GM19438 (cell line): ENCODE results near the gene EPHB3.
"Not testable (repeated sequence)": the region's sequence is repeated elsewhere in the genome, so short reads cannot be mapped to it uniquely, and the experiment has no call there.

ENCODE experiments used
- ATAC-seq: cut with Tn5 transposase; IDR thresholded peaks from one replicate; pipeline ENCODE4 v1.9.1; 2021; ENCODE audit warnings: low read depth; ENCODE audit not compliant: unreplicated experiment

The EPHB3 gene

DNA sequence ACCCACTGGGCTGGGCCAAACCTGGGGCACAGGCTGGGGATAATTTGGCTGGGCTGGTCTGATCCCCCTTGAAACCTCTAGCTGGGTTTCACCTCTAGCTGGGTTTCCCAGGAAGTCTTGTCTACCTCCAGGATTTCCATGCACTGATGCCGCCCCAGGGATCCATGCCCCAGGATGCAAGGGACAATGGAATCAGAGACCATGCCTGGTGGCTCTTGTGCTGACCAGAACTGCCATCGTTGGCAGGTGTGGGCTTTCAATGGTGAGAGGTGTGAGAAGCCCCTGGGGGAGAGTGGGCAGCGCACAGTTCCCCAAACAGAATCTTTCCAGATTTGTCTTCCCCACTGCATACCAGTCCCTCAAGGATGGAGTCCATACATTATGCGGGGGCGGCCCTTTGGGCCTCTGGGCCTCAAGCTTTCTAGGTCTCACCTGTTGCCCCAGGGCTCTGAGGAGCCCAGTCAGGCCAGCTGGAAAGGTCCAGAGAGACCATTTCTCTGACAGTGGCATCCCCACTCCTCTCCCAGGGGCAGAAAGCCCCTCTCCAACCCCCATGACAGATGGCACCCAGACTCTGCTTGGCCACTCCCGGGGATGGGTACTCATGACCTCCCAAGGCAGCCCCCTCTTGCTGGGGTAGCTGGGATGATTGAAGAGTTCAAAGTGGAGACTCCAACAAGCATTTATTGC, 35.4 kb downstream of the EPHB3 start:
- ATAC-seq, result no peak

DNA sequence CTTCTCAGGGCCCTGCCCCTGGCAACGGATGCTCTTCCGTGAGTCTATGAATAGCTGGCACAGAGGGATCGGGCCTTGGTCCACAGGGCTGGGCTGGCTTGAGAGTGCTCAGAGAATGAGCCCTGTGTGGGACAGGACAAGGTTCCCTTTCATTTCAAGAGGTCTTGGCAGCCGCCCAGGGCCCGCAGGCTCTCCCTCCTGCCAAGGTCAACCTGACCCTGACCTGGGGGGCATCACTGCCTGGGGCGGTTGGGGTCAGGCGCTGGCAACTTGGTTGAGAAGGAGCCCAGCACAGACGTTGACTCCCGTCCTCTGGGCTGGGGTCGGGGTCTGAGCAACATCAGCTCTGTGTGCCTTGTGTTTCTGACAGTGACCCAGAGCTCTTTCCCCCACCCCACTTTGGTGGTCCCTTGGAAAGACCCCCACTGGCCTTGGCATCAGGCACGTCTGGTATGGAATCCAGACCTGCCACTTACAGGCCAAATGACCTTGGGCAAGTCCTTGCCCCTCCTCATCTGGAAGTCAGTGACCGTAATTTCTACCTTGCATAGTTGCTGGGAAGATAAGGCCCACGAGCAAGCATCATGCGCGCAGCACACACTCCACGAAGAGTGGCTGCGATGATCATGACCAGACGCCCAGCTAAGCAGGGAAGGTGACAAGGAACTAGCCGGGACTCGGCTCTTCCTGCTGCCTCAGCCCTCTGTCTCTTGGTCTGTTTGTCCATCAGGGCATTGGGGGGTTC, 36.4 kb downstream of the EPHB3 start:
- no peak for ATAC-seq

DNA sequence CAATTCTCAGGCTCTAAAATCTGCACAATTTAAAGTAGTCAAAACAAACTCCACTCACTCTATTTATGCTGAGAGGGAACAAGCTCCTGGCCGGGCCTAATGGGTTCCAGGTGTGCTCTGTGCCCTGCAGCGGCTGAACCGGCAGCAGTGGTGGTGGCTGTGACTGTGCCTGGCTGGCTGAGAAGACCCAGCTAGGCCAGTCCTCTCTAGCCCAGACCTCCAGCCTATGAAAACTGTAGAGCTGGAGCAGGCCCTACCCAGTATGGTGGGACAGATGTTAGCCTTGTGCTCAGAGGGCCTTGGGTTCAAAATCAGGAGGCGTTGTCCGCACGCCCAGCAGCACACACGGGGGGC, 37.0 kb downstream of the EPHB3 start:
- ATAC-seq, result no peak

DNA sequence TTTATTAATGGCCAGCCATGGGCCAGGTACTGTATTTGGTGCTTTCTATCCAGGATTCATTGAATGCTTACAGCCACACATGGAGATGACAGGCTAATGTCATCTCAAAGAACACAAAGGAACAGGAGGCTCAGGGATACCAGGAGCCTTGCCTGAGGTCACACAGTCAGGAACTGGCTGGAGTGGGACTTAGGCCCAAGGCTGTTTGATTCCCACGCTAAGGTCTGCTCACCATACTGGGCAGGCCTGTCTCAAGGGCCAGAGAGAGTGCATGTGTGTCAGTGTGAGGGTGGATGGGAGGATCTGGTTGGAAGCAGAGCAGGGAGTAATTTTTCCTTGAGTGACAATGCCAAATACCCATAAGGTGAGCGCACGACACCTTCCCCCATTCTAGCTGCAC, 37.6 kb downstream of the EPHB3 start:
- no peak for ATAC-seq

DNA sequence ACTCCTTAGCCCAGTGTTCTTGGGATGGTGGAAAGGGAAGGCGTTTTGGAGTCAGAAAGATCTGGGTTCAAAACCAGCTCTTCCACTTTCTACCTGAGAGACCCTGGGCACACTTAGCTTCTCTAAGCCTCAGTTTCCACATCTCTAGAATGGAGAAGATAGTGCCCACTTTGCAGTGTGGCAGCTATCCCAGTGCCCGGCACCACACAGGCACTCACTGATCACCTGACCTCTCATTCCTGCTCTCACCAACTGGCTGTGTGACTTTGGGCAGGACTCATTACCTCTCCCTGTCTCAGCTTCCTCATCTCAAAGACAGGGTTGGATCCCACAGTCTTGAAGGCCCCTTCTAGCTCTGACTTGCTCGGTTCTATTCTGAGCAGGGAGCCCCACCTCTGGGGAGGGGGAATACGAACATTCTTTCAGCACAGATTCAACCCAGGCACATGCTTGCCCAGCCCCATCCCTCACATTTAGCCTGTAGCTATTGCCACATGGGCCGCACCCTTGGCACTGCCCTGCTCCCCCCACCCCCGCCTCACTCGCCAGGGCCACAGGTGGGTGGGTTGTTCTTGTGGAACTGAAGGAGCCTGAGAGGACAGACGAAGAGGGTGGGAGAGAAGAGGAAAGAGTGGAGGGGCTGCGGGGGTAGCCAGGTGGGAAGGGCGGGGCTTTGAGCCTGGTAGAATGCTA, 39.2 kb downstream of the EPHB3 start:
- no peak for ATAC-seq

DNA sequence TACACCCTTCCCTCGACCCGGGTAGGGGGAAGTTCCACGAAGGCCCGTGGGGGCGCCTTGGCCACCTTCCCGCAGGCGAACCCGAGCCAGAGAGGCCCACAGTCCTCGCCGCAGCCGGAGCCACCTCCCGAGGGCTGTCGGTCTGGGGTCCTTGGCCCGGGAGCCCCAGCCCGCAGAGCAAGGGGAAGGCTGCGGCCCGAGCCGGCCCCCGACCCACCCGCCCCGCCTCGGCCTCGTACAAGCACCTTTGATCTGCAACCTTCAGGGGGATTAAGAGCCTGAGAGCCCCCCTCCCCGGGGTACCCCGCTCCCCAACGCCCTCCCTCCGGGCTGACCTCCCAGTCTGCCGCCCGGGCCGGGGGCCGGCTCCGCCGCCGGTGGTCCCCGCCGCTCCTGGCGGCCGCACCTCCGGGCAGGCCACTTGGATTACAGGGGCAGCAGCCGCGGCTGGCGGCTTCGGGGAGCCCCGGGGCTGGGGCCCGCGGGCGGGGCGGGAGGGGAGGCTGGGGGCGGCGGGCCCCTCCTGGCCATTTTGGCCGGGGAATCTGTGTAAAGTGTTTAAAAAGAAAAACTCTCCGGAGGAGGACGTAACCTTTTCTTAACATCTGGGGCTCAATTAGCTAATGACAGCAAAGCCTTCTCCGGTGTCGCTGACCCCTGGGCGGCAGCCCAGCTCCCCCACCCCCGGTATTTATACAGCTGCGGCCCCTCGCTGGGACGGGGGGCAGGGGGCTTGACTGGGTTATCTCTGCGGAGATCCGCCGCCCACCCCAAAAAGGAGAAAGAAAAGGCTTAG, 40.2 kb downstream of the EPHB3 start:
- ATAC-seq, result no peak

DNA sequence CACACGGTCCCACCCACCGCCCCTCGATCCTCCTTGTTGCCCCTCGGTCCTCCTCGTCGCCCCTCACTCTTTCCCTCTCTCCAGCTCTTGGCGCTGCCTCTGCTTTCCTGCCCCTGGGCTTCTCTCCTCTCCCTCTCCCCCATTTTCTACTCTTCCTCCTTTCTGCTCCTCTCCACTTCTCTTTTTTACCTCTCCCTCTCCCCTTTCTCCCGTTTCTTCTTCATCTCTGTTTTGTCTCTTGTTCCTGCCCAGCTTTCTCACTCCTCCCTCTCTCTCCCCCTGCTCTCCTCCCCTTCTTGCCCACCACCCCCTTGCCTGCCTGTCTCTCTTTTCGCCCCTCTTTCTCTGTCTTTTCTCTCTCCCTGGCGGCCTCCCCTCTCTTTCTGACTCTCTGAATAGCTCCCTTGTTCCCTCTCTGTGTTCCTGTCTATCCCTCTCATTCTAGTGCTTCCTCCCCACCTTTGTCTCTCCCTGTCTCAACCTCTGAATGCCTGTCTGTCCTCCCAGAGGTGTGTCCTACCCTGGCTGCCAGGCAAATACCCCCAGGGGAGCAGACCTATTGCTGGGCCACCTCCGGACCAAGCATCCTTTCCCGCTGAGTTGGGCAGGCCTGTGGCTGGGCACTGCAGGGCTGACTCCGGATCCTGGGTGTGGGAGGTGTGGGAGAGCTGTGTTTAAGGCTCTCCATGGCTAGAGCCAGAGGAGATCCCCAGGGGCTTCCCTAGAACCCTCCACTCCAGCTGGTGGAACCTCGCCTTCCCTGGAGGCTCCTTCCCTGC, 41.0 kb downstream of the EPHB3 start:
- ATAC-seq, result no peak

DNA sequence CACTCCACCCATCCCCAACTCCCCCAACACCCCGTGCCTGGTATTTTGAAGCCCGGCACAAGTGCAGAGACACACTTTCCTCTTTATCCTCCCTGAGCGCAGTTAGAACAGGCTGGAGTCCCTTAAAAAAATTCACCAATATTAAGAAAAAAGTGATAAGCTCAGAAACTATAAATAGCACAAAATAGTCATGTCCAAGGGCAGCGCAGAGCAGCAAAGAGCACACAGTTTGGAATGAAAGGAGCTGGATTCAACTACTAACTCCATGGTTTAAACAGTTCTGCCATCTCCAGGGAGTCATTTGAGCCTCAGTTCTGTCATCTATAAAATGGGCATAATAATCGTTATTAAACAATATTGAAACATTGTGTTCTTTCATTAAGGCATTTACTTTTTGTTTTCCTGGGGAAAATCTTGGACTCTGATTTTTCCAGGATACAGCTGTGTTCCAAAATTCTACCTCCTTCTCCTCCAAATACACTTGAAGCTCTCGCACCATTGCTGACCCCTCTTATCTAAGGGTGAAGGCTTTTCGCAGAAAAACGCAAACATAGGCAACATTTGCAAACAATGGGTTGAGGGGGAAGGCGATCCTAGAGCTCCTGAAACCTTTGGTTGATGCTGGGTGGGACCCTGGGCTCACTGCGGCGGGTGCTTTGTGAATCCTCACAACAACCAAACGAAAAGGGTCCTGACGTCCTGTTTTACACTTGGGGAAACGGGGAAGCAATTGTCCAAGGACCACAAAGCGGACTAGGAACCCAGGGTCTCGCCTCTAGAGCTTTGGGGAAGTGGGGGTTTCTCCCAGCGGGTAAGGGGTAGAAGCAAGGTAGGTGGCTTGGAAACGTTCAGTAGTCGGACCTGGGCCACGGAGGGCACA, 41.8 kb downstream of the EPHB3 start:
- no peak for ATAC-seq

DNA sequence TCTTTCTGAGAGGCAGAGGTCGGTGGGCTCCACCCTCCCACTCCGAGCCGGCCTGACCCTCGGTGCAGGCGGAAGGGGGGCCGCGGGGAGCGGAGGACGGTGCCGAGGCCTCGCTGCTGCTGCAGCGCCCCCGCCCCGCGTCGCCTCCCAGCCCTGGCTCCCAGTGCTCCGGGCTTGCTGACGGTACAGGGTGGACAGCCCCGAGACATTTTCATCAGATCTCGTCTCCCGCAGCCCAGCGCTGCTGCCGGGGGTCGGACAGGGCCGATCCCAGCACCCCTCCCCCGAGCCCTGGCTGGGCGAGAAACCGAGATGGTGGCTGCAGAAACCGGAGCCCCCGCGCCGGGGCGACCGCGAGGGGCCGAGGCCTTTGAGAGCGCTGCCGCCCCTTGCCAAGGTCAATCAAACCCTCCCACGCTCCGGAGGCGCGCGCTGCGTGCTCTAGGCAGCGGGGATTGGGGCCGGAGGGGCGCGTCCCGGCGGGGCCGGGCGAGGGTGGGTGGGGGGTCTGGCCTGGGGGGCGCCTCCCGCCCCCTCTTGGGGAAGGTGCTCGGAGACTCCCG, 42.5 kb downstream of the EPHB3 start:
- no peak for ATAC-seq

DNA sequence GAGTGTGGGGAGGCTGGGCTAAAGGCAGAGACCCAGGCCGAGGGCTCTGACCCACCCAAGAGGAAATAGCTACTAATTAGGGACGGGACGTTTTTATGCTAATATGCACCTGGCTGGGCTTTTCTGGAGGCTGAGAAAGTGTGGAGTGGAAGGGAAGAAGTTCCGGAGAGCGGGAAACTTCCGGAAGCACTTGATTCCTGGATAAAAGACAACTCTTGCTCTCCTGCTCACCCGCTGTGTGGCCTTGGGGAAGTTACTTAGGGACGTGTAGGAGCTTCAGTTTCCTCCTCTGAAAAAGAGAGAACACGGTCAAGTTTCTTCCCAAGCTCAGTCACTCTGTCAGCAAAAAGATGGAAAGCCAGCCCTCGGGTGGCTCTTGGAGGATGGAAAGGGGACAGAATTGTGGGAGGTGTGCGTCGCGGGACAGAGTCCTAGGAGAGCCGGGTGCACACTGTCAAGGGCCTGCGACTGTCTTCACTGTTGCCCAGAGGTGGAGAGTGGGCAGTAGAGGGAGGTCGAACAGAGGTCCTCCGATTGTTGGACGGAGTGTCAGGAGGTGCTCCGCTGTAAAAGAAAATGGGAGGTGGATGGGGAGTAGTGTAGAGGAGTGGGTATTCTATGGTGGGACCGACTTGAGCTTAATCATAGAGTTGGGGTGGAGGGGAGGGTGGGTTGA, 43.2 kb downstream of the EPHB3 start:
- no peak for ATAC-seq

DNA sequence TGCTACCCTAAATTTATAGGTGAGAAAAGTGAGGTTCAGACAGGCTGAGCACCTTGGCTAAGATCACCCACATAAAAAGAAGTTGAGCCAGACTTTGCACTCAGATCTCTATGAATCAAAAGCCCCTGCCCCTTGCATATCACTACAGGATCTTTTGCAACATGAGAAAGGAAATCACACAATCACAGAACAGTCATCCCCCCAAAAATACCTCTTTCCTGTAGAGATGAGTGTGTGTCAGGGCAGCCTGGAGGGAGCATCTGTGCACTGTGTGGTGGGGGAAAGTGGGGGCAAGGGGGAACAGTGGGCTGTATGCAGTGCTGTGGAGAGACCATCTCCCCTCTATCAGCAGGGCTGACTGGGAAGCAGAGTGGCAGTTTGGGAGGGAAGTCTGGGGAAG, 46.6 kb downstream of the EPHB3 start:
- ATAC-seq, result no peak

DNA sequence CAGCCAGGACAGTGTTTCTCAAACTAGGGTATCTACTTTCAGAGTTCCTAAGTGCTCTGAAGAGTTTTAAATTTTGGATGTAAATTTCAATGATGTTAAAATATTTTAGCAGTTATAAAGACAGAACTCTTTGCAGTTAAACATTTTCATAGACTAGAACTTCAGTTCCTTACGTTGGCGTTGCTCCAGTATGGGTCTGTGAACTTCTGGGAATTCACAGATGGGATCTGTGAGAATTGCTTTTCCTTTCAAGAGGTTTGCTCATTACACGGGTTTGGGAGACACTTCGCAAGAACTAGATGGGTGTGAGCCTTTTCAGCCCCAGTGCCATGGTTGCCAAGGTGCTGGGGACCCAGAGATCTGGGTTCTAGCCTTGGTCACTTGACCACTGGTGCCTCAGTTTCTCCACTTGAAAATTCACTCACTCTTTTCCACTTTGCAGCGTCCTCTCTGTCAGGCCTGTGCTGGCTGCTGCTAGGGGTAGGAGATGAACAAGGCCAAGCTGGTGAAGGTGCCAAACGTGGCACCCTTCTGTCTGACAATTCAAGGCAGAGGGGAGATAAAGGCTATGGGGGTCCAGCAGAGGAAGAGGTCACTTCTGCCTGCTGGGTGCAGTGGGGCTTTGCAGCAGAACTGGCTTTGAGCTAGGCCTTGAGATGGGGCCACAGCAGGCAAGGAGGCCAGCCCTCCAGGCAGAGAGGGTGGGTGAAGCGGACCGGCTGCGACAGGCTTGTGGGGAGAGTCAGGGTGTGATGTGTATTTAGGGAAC, 48.1 kb downstream of the EPHB3 start:
- no peak for ATAC-seq

DNA sequence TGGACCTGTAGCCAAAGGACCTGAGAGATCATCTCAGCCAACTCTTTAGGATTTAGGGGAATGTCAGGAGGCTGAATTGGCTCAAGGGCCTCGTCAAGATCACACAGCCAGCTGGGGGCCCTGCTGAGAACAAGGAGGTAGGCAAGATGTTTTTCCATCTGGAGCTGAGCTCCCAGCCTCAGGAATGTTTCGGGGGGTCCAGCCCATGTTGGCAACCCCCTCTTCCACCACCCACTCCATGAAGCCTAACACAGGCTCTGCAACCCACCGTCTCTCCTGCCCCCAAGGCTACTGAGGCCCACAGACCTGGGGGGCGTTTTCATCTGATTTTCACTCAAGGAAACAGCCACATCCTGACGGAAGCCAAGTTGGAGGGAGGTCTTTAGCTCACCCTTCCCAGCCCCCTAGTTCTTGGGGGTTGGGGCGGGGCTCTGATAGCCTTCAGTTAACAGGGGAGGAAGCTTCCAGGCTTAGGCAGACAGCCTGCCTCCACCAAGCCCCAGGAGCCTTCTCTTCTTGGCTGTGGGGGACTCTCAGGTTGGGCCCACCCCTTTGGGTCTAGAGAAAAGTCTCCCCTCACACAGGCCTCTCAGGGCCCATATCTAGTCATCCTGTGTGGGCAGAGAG, 48.8 kb downstream of the EPHB3 start:
- ATAC-seq, result no peak

DNA sequence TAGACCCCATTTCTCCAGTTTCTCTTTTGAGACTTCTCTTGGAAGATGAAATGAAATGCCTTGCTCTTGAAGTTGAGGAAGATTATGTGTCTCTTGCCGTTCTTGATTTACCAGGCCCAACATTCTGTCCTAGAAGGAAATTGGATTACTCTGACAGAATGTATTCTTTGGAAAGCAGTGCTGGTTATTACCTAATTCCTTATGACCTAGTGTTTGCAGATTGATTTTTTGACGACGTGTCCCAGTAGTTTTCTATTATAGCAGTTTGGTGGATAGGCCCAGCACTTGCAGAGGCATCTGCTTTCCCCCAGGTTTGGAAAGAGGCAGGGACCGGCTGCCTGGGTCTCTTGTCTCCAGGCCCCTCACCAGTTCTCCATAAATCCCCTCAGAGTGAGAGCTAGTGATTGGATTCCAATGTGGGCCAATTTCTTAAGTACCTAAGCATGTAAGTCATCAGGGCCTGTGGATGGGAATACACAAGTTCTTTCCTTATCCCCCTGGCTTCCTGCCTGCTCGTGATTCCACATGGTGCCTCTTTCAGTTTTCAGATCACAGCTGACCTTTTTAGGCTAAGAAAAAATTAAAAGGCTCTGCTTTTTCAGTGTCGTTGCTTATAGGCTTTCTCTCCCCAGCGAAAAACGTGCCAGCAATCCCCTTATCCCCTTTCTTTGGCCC, 50.2 kb downstream of the EPHB3 start:
- no peak for ATAC-seq

DNA sequence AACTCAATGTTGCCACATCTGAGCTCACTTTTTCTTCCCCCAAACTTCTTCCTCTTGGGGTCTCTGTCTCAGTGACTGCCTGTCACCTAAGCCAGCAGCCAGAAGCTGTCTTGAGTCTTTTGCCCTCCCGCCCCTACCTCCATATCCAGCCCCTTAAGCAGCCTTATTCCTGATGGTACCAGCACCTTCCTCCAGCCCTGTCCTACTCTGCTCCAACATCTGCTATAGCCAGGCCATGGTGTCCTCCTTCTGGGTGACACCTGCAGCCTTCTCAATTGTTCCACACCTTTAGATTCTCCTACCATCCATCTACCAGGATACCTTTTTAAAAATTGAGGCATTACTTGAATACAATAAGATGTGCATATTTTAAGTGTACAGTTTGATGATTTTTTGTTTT, 53.8 kb downstream of the EPHB3 start:
- ATAC-seq, result no peak

DNA sequence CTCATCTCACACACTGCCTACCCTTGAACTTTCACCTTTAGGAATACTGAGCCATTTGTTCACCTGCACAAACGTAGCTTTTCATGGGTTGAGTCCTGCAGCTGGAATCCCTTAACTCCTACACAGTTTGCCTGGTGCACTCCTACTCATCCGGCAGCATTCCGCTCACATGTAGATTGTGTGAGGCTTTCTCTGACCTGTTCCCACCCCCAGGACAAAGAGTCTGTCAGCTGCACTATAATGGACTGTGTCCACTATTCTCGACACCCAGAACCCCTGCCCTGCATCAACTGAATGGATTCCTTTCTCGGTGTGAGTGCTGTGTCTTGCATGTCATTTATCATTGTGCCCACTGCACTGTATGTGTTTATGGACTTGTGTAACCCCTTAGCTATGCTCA, 54.9 kb downstream of the EPHB3 start:
- ATAC-seq, result no peak

DNA sequence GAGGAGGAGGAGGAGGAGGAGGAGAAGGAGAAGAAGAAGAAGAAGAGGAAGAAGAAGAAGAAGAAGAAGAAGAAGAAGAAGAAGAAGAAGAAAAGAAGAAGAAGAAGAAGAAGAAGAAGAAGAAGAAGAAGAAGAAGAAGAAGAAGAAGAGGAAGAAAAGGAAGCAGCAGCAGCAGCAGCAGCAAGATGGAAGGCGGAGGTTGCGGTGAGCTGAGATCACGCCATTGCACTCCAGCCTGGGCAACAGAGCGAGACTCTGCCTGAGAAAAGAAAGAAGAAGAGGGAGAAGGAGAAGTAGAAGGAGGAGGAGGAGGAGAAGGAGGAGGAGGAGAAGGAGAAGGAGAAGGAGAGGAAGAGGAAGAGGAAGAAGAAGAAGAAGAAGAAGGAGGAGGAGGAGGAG, 55.7 kb downstream of the EPHB3 start:
- not testable (repeated sequence) for ATAC-seq
